Testis (tissue), 3 donors: ENCODE data around the gene COPA. TPM values are rescaled to one million over a fixed set of nuclear protein-coding genes. Genes with fewer than 3 reads are reported as not detected.

Experiments used
- DNase-seq: peaks from one replicate; pipeline ENCODE4 v3.0.0-alpha.2; 2019
- H3K27ac ChIP-seq, 2 donors: fragments of 200-600 bp; sonication (generic); one replicate each; pipeline ENCODE4 v1.5.1; 2019
- H3K27me3 ChIP-seq: fragments of 200-600 bp; sonication (generic); one replicate; pipeline ENCODE4 v1.5.1; 2019
- H3K36me3 ChIP-seq: fragments of 200-600 bp; sonication (generic); one replicate; pipeline ENCODE4 v1.5.1; 2017; ENCODE audit warnings: low read depth; ENCODE audit errors: missing control alignments
- H3K4me1 ChIP-seq: fragments of 200-600 bp; sonication (generic); one replicate; pipeline ENCODE4 v1.5.1; 2019
- H3K4me3 ChIP-seq, 2 donors: fragments of 200-600 bp; sonication (generic); one replicate each; pipeline ENCODE4 v1.5.1; 2017 to 2019
- H3K9me3 ChIP-seq: fragments of 200-600 bp; sonication (generic); one replicate; pipeline ENCODE4 v1.5.1; 2017
- CTCF ChIP-seq, 3 experiments: fragments of 450-650 bp in 2 of 3; fragments of 200-600 bp in 1 of 3; sonication (generic) in 1 of 3; IDR thresholded peaks; one replicate each; pipeline ENCODE4 v1.5.1; 2016 to 2019; ENCODE audit warnings: antibody characterized with exemption in 3 of 3, mild to moderate bottlenecking in 2 of 3, moderate library complexity in 1 of 3
- POLR2A ChIP-seq: fragments of 450-650 bp; IDR thresholded peaks from one replicate; pipeline ENCODE4 v1.6.1; 2017; ENCODE audit warnings: antibody characterized with exemption, mild to moderate bottlenecking, moderate library complexity
- WGBS, 2 donors: methylation state at CpG; one replicate each; pipeline ENCODE4 v1.1.5; 2018; 5-methylcytosine and 5-hydroxymethylcytosine counted together
- intact Hi-C: fragments of 100-400 bp; cut with DNase I; formaldehyde crosslinking; loops from one replicate; pipeline ENCODE4 v1.15.1; 2023; ENCODE audit warnings: low total_unique reads
- polyA plus RNA-seq: library from polyadenylated mRNA; stranded (reverse); fragments of 350-450 nt; fragmentation: Illumina TruSeq; extraction: RNeasy Lipid Tissue Mini Kit (QIAGEN cat#74804); gene quantifications from one replicate; pipeline ENCODE4 v1.2.3, GENCODE V29; 2014; ENCODE audit warnings: low read depth, low replicate concordance; ENCODE audit not compliant: insufficient read depth
- total RNA-seq, 2 donors: library from RNA; depleted of rRNA; stranded (reverse); fragments of >200 nt; gene quantifications; one replicate each; pipeline ENCODE4 v1.2.3, GENCODE V29; 2016

Gene COPA
- total and polyA plus RNA-seq, 3 donors from 2014 or later, result 88.9 to 123 (median 114) TPM

GRCh38 chr1:160282807-160283206, 60.2 kb downstream of the COPA start:
- WGBS, 2 donors, result 86 to 87% methylated on average over 7 of the region's 7 CpGs
- DNase-seq, result no peak
- Histone ChIP-seq H3K27ac (no peak overlapping the region), H3K4me3 (no peak overlapping the region), H3K9me3 (no peaks in the 10 kb centered on the region), H3K4me1 (peaks cover 11% of the 10 kb centered on the region), H3K27me3 (no peaks in the 10 kb centered on the region), H3K36me3 (no peaks in the 10 kb centered on the region)
- TF ChIP-seq POLR2A (no peak), CTCF (IDR thresholded peaks at IDR 0.05) (no peak)
- intact Hi-C loops, result no loop called here

- no peak for DNase-seq
- H3K9me3 ChIP-seq, result no peaks in the 10 kb centered on the region
- 85 to 90% methylated on average over 4 of the region's 4 CpGs for WGBS, 2 donors
- no peak for TF ChIP-seq POLR2A
- TF ChIP-seq CTCF (IDR thresholded peaks at IDR 0.05), result no peak
- no peaks in the 10 kb centered on the region for H3K4me1 ChIP-seq
- no peak overlapping the region for H3K27ac ChIP-seq
- H3K27me3 ChIP-seq, result no peaks in the 10 kb centered on the region
- H3K36me3 ChIP-seq, result no peaks in the 10 kb centered on the region
- H3K4me3 ChIP-seq, result no peak overlapping the region
- intact Hi-C loops, result no loop called here
Measured at GRCh38 chr1:160277987-160278386, 65.1 kb downstream of the COPA start.

- Histone ChIP-seq H3K4me3 (no peak overlapping the region), H3K27me3 (no peaks in the 10 kb centered on the region), H3K36me3 (no peaks in the 10 kb centered on the region), H3K27ac (no peak overlapping the region), H3K9me3 (no peaks in the 10 kb centered on the region), H3K4me1 (no peaks in the 10 kb centered on the region)
- WGBS, 2 donors, result 84 to 96% methylated on average over 2 of the region's 2 CpGs
- TF ChIP-seq POLR2A (no peak), CTCF (IDR thresholded peaks at IDR 0.05) (no peak)
- DNase-seq, result no peak
- intact Hi-C loops, result no loop called here
Measured at GRCh38 chr1:160277330-160277729, 65.7 kb downstream of the COPA start.

- Histone ChIP-seq H3K4me3 (no peak overlapping the region), H3K36me3 (no peaks in the 10 kb centered on the region), H3K9me3 (no peaks in the 10 kb centered on the region), H3K27me3 (no peaks in the 10 kb centered on the region), H3K4me1 (no peaks in the 10 kb centered on the region), H3K27ac (no peak overlapping the region)
- intact Hi-C loops, result no loop called here
- no peak for DNase-seq
- TF ChIP-seq POLR2A (no peak), CTCF (IDR thresholded peaks at IDR 0.05) (no peak)
- 80 to 92% methylated on average over 1 of the region's 1 CpG for WGBS, 2 donors
Measured at GRCh38 chr1:160271025-160271424, 72.0 kb downstream of the COPA start.

- Histone ChIP-seq H3K27ac (no peak overlapping the region), H3K4me3 (no peak overlapping the region), H3K27me3 (no peaks in the 10 kb centered on the region), H3K4me1 (no peaks in the 10 kb centered on the region), H3K36me3 (no peaks in the 10 kb centered on the region), H3K9me3 (no peaks in the 10 kb centered on the region)
- WGBS, 2 donors, result 81 to 82% methylated on average over 9 to 10 of the region's 10 CpGs
- intact Hi-C loops, result no loop called here
- no peak for DNase-seq
- TF ChIP-seq CTCF (IDR thresholded peaks at IDR 0.05) (no peak), POLR2A (no peak)
Measured at GRCh38 chr1:160267284-160267991, 75.6 kb downstream of the COPA start.
